Globus pallidus (tissue), 1 donor: Measurements from ENCODE around the gene CP.
A peak's percentile ranks its signal among the peaks of the same experiment; 100 is the strongest.

Experiments used
- DNase-seq: peaks from one replicate; pipeline ENCODE4 v3.0.0-alpha.2; 2015; ENCODE audit warnings: low spot score

Gene CP

GRCh38 chr3:149186219-149186618, 35.4 kb downstream of the CP start:
- no peak for DNase-seq

GRCh38 chr3:149181182-149181581, 40.4 kb downstream of the CP start:
- DNase-seq, result no peak

GRCh38 chr3:149180057-149180573, 41.5 kb downstream of the CP start:
- no peak for DNase-seq

GRCh38 chr3:149179220-149179619, 42.4 kb downstream of the CP start:
- no peak for DNase-seq

GRCh38 chr3:149177122-149177521, 44.5 kb downstream of the CP start:
- no peak for DNase-seq

GRCh38 chr3:149174901-149175300, 46.7 kb downstream of the CP start:
- no peak for DNase-seq

- no peak for DNase-seq
Observed at GRCh38 chr3:149170672-149171071, 51.0 kb downstream of the CP start.

- DNase-seq, result no peak
Observed at GRCh38 chr3:149167898-149168297, 53.7 kb downstream of the CP start.

GRCh38 chr3:149163066-149163465, 58.6 kb downstream of the CP start:
- DNase-seq, result no peak

GRCh38 chr3:149162007-149162406, 59.6 kb downstream of the CP start:
- DNase-seq, result no peak

- DNase-seq, result no peak
Observed at GRCh38 chr3:149160754-149161300, 60.8 kb downstream of the CP start.

GRCh38 chr3:149153402-149153801, 68.2 kb downstream of the CP start:
- no peak for DNase-seq

GRCh38 chr3:149152420-149152819, 69.2 kb downstream of the CP start:
- no peak for DNase-seq

GRCh38 chr3:149151843-149152242, 69.8 kb downstream of the CP start:
- DNase-seq, result no peak

GRCh38 chr3:149150436-149150835, 71.2 kb downstream of the CP start:
- no peak for DNase-seq

GRCh38 chr3:149145974-149146373, 75.7 kb downstream of the CP start:
- DNase-seq, result peak; percentile 63

GRCh38 chr3:149145356-149145755, 76.3 kb downstream of the CP start:
- no peak for DNase-seq

GRCh38 chr3:149142682-149143081, 78.9 kb downstream of the CP start:
- DNase-seq, result no peak

GRCh38 chr3:149134575-149134974, 87.1 kb downstream of the CP start:
- no peak for DNase-seq

- no peak for DNase-seq
Observed at GRCh38 chr3:149131589-149131988, 90.0 kb downstream of the CP start.

GRCh38 chr3:149129326-149130205, 92.1 kb downstream of the CP start, which contains the start of gene HPS3:
Gene HPS3 (plus strand): TSS chr3:149129638. CDS start chr3:149129724, 86 bp downstream.
- DNase-seq, result peak; percentile 90

- DNase-seq, result no peak
Observed at GRCh38 chr3:149128821-149129220, 92.8 kb downstream of the CP start.
